ENCODE data around the gene SCAPER.

Gene SCAPER

GRCh38 chr15:76480267-76480666 lies 424.9 kb downstream of the SCAPER start:
- no peaks in the 10 kb centered on the region for H3K27me3 ChIP-seq (replicated peaks; ENCODE audit: control insufficient read depth, insufficient read depth, low read length)
- H3K36me3 ChIP-seq (ENCODE audit: control insufficient read depth, insufficient read depth, low read length, severe bottlenecking): no peaks in the 10 kb centered on the region
- DNase-seq (ENCODE audit: low read depth): no peak
- no peaks in the 10 kb centered on the region for H3K9me3 ChIP-seq (ENCODE audit: control insufficient read depth, low read length)
- H3K9ac ChIP-seq (ENCODE audit: low read length): no peak overlapping the region
- H3K4me1 ChIP-seq (ENCODE audit: control insufficient read depth, insufficient read depth, low read length): no peaks in the 10 kb centered on the region
- H3K4me3 ChIP-seq (ENCODE audit: low read length): no peak overlapping the region

GRCh38 chr15:76470691-76471090 lies 434.4 kb downstream of the SCAPER start:
- Histone ChIP-seq H3K9ac (ENCODE audit: low read length) (no peak overlapping the region), H3K27me3 (replicated peaks; ENCODE audit: control insufficient read depth, insufficient read depth, low read length) (no peaks in the 10 kb centered on the region), H3K36me3 (ENCODE audit: control insufficient read depth, insufficient read depth, low read length, severe bottlenecking) (no peaks in the 10 kb centered on the region), H3K4me3 (ENCODE audit: low read length) (no peak overlapping the region), H3K4me1 (ENCODE audit: control insufficient read depth, insufficient read depth, low read length) (no peaks in the 10 kb centered on the region), H3K9me3 (ENCODE audit: control insufficient read depth, low read length) (peaks cover 10% of the 10 kb centered on the region)
- peak; percentile 60 for DNase-seq (ENCODE audit: low read depth)

- H3K9me3 ChIP-seq (ENCODE audit: control insufficient read depth, low read length): peaks cover 13% of the 10 kb centered on the region
- no peaks in the 10 kb centered on the region for H3K27me3 ChIP-seq (replicated peaks; ENCODE audit: control insufficient read depth, insufficient read depth, low read length)
- no peak overlapping the region for H3K9ac ChIP-seq (ENCODE audit: low read length)
- no peak for DNase-seq (ENCODE audit: low read depth)
- H3K4me3 ChIP-seq (ENCODE audit: low read length): no peak overlapping the region
- no peaks in the 10 kb centered on the region for H3K4me1 ChIP-seq (ENCODE audit: control insufficient read depth, insufficient read depth, low read length)
- H3K36me3 ChIP-seq (ENCODE audit: control insufficient read depth, insufficient read depth, low read length, severe bottlenecking): no peaks in the 10 kb centered on the region
Observed at GRCh38 chr15:76468722-76469121, 436.4 kb downstream of the SCAPER start.

- Histone ChIP-seq H3K27me3 (replicated peaks; ENCODE audit: control insufficient read depth, insufficient read depth, low read length) (no peaks in the 10 kb centered on the region), H3K4me3 (ENCODE audit: low read length) (no peak overlapping the region), H3K4me1 (ENCODE audit: control insufficient read depth, insufficient read depth, low read length) (no peaks in the 10 kb centered on the region), H3K9ac (ENCODE audit: low read length) (no peak overlapping the region), H3K36me3 (ENCODE audit: control insufficient read depth, insufficient read depth, low read length, severe bottlenecking) (no peaks in the 10 kb centered on the region), H3K9me3 (ENCODE audit: control insufficient read depth, low read length) (peaks cover 13% of the 10 kb centered on the region)
- peak; percentile 20 for DNase-seq (ENCODE audit: low read depth)
Observed at GRCh38 chr15:76467136-76467535, 438.0 kb downstream of the SCAPER start.

- DNase-seq (ENCODE audit: low read depth): no peak
- H3K36me3 ChIP-seq (ENCODE audit: control insufficient read depth, insufficient read depth, low read length, severe bottlenecking): no peaks in the 10 kb centered on the region
- H3K4me1 ChIP-seq (ENCODE audit: control insufficient read depth, insufficient read depth, low read length): no peaks in the 10 kb centered on the region
- H3K4me3 ChIP-seq (ENCODE audit: low read length): no peak overlapping the region
- H3K9me3 ChIP-seq (ENCODE audit: control insufficient read depth, low read length): peaks cover 14% of the 10 kb centered on the region
- H3K9ac ChIP-seq (ENCODE audit: low read length): no peak overlapping the region
- H3K27me3 ChIP-seq (replicated peaks; ENCODE audit: control insufficient read depth, insufficient read depth, low read length): no peaks in the 10 kb centered on the region
Observed at GRCh38 chr15:76465728-76466127, 439.4 kb downstream of the SCAPER start.

- H3K9ac ChIP-seq (ENCODE audit: low read length): no peak overlapping the region
- H3K9me3 ChIP-seq (ENCODE audit: control insufficient read depth, low read length): peaks cover 19% of the 10 kb centered on the region
- no peak for DNase-seq (ENCODE audit: low read depth)
- H3K36me3 ChIP-seq (ENCODE audit: control insufficient read depth, insufficient read depth, low read length, severe bottlenecking): no peaks in the 10 kb centered on the region
- no peaks in the 10 kb centered on the region for H3K4me1 ChIP-seq (ENCODE audit: control insufficient read depth, insufficient read depth, low read length)
- no peaks in the 10 kb centered on the region for H3K27me3 ChIP-seq (replicated peaks; ENCODE audit: control insufficient read depth, insufficient read depth, low read length)
- no peak overlapping the region for H3K4me3 ChIP-seq (ENCODE audit: low read length)
Observed at GRCh38 chr15:76464247-76464646, 440.9 kb downstream of the SCAPER start.

- no peaks in the 10 kb centered on the region for H3K4me1 ChIP-seq (ENCODE audit: control insufficient read depth, insufficient read depth, low read length)
- peak; percentile 21 for DNase-seq (ENCODE audit: low read depth)
- no peaks in the 10 kb centered on the region for H3K27me3 ChIP-seq (replicated peaks; ENCODE audit: control insufficient read depth, insufficient read depth, low read length)
- H3K4me3 ChIP-seq (ENCODE audit: low read length): no peak overlapping the region
- peaks cover 10% of the 10 kb centered on the region for H3K9me3 ChIP-seq (ENCODE audit: control insufficient read depth, low read length)
- no peak overlapping the region for H3K9ac ChIP-seq (ENCODE audit: low read length)
- no peaks in the 10 kb centered on the region for H3K36me3 ChIP-seq (ENCODE audit: control insufficient read depth, insufficient read depth, low read length, severe bottlenecking)
Observed at GRCh38 chr15:76460871-76461270, 444.3 kb downstream of the SCAPER start.

- no peak for DNase-seq (ENCODE audit: low read depth)
- no peaks in the 10 kb centered on the region for H3K27me3 ChIP-seq (replicated peaks; ENCODE audit: control insufficient read depth, insufficient read depth, low read length)
- H3K4me1 ChIP-seq (ENCODE audit: control insufficient read depth, insufficient read depth, low read length): no peaks in the 10 kb centered on the region
- H3K4me3 ChIP-seq (ENCODE audit: low read length): no peak overlapping the region
- peaks cover 6% of the 10 kb centered on the region for H3K9me3 ChIP-seq (ENCODE audit: control insufficient read depth, low read length)
- no peaks in the 10 kb centered on the region for H3K36me3 ChIP-seq (ENCODE audit: control insufficient read depth, insufficient read depth, low read length, severe bottlenecking)
- no peak overlapping the region for H3K9ac ChIP-seq (ENCODE audit: low read length)
Observed at GRCh38 chr15:76460347-76460746, 444.8 kb downstream of the SCAPER start.

GRCh38 chr15:76451540-76451939 lies 453.6 kb downstream of the SCAPER start:
- H3K4me3 ChIP-seq (ENCODE audit: low read length): no peak overlapping the region
- H3K4me1 ChIP-seq (ENCODE audit: control insufficient read depth, insufficient read depth, low read length): no peaks in the 10 kb centered on the region
- H3K9ac ChIP-seq (ENCODE audit: low read length): no peak overlapping the region
- H3K36me3 ChIP-seq (ENCODE audit: control insufficient read depth, insufficient read depth, low read length, severe bottlenecking): no peaks in the 10 kb centered on the region
- no peaks in the 10 kb centered on the region for H3K9me3 ChIP-seq (ENCODE audit: control insufficient read depth, low read length)
- H3K27me3 ChIP-seq (replicated peaks; ENCODE audit: control insufficient read depth, insufficient read depth, low read length): no peaks in the 10 kb centered on the region
- no peak for DNase-seq (ENCODE audit: low read depth)

GRCh38 chr15:76449455-76449854 lies 455.7 kb downstream of the SCAPER start:
- Histone ChIP-seq H3K4me3 (ENCODE audit: low read length) (no peak overlapping the region), H3K9me3 (ENCODE audit: control insufficient read depth, low read length) (no peaks in the 10 kb centered on the region), H3K27me3 (replicated peaks; ENCODE audit: control insufficient read depth, insufficient read depth, low read length) (no peaks in the 10 kb centered on the region), H3K4me1 (ENCODE audit: control insufficient read depth, insufficient read depth, low read length) (no peaks in the 10 kb centered on the region), H3K9ac (ENCODE audit: low read length) (no peak overlapping the region), H3K36me3 (ENCODE audit: control insufficient read depth, insufficient read depth, low read length, severe bottlenecking) (no peaks in the 10 kb centered on the region)
- no peak for DNase-seq (ENCODE audit: low read depth)

- H3K36me3 ChIP-seq (ENCODE audit: control insufficient read depth, insufficient read depth, low read length, severe bottlenecking): no peaks in the 10 kb centered on the region
- DNase-seq (ENCODE audit: low read depth): no peak
- no peak overlapping the region for H3K9ac ChIP-seq (ENCODE audit: low read length)
Observed at GRCh38 chr15:76448755-76449154, 456.4 kb downstream of the SCAPER start.

GRCh38 chr15:76447728-76448441 lies 457.3 kb downstream of the SCAPER start:
- Histone ChIP-seq H3K27me3 (replicated peaks; ENCODE audit: control insufficient read depth, insufficient read depth, low read length) (no peaks in the 10 kb centered on the region), H3K4me1 (ENCODE audit: control insufficient read depth, insufficient read depth, low read length) (no peaks in the 10 kb centered on the region), H3K4me3 (ENCODE audit: low read length) (no peak overlapping the region), H3K9me3 (ENCODE audit: control insufficient read depth, low read length) (no peaks in the 10 kb centered on the region), H3K36me3 (ENCODE audit: control insufficient read depth, insufficient read depth, low read length, severe bottlenecking) (no peaks in the 10 kb centered on the region), H3K9ac (ENCODE audit: low read length) (no peak overlapping the region)
- DNase-seq (ENCODE audit: low read depth): no peak

More at GRCh38 chr15:76448755-76449154, 456.4 kb downstream of the SCAPER start:
- Histone ChIP-seq H3K4me3 (ENCODE audit: low read length) (no peak overlapping the region), H3K4me1 (ENCODE audit: control insufficient read depth, insufficient read depth, low read length) (no peaks in the 10 kb centered on the region), H3K9me3 (ENCODE audit: control insufficient read depth, low read length) (no peaks in the 10 kb centered on the region), H3K27me3 (replicated peaks; ENCODE audit: control insufficient read depth, insufficient read depth, low read length) (no peaks in the 10 kb centered on the region)
